A673 (cell line): Measurements from ENCODE around the gene MYOCD. TPM values are rescaled to one million over a fixed set of nuclear protein-coding genes. Genes with fewer than 3 reads are reported as not detected.

Experiments used
- BruUV-seq: library from RNA; stranded (reverse); fragments of 400-500 nt; replicated peaks from 2 replicates; lab custom pipeline; 2021; lab: Mats Ljungman, UMichigan
- CTCF ChIA-PET: fragments of 300-600 bp; sonication (Branson Sonifier 250); formaldehyde crosslinking; loops from one replicate; lab custom pipeline; 2022; ENCODE audit warnings: antibody characterized with exemption; lab: Charles Lee
- POLR2A ChIA-PET: fragments of 300-600 bp; sonication (Branson Sonifier 250); formaldehyde crosslinking; loops from one replicate; lab custom pipeline; 2022; ENCODE audit warnings: antibody characterized with exemption; ENCODE audit not compliant: low non-redundant PET; lab: Charles Lee
- DNase-seq: peaks from one replicate; pipeline ENCODE4 v3.0.0-alpha.2; 2015; ENCODE audit warnings: low spot score
- H3K27ac ChIP-seq: fragments of 200-600 bp; sonication (generic); 2 replicates; pipeline ENCODE4 v1.5.1; 2016; ENCODE audit warnings: mixed run types, low read depth, mild to moderate bottlenecking, mixed read lengths, antibody characterized with exemption, low read length; ENCODE audit not compliant: poor library complexity, severe bottlenecking
- H3K27me3 ChIP-seq: fragments of 200-600 bp; sonication (generic); replicated peaks from 2 replicates; pipeline ENCODE4 v1.6.1; 2017; ENCODE audit warnings: mixed run types, low read depth, mild to moderate bottlenecking, mixed read lengths, antibody characterized with exemption, low read length; ENCODE audit not compliant: insufficient read depth, poor library complexity
- H3K36me3 ChIP-seq: fragments of 200-600 bp; sonication (generic); 2 replicates; pipeline ENCODE4 v1.6.1; 2016; ENCODE audit warnings: mixed run types, mild to moderate bottlenecking, mixed read lengths, antibody characterized with exemption, low read length; ENCODE audit not compliant: insufficient read depth, poor library complexity, severe bottlenecking
- H3K4me1 ChIP-seq: fragments of 200-600 bp; sonication (generic); 2 replicates; pipeline ENCODE4 v1.6.1; 2017; ENCODE audit warnings: mixed run types, mild to moderate bottlenecking, mixed read lengths, antibody characterized with exemption, low read length; ENCODE audit not compliant: insufficient read depth, poor library complexity, severe bottlenecking
- H3K4me3 ChIP-seq: fragments of 200-600 bp; sonication (generic); 2 replicates; pipeline ENCODE4 v1.5.1; 2016; ENCODE audit warnings: low read depth, mixed run types, mild to moderate bottlenecking, mixed read lengths, low read length; ENCODE audit not compliant: poor library complexity, severe bottlenecking
- H3K9me3 ChIP-seq: fragments of 200-600 bp; sonication (generic); 2 replicates; pipeline ENCODE4 v1.6.1; 2016; ENCODE audit warnings: mixed run types, low read depth, mild to moderate bottlenecking, mixed read lengths, antibody characterized with exemption, low read length; ENCODE audit not compliant: poor library complexity, severe bottlenecking
- EZH2 ChIP-seq: fragments of 200-600 bp; sonication (generic); IDR thresholded peaks from 2 replicates; pipeline ENCODE4 v1.6.1; 2017; ENCODE audit warnings: borderline replicate concordance, low read depth, mild to moderate bottlenecking, mixed read lengths, antibody characterized with exemption, low read length; ENCODE audit not compliant: poor library complexity, severe bottlenecking
- intact Hi-C: fragments of 100-400 bp; cut with micrococcal nuclease; formaldehyde crosslinking; loops from one replicate; pipeline ENCODE4 v1.10.0; 2022; ENCODE audit not compliant: unreplicated experiment
- total RNA-seq: library from RNA; stranded (reverse); gene quantifications from 2 replicates; pipeline ENCODE4 v1.2.3, GENCODE V29; 2021
- TF ChIP-seq, protein P1 (sequence below): fragments of 300-800, 200-600 bp; sonication (generic); conservative IDR thresholded peaks from 2 replicates; pipeline ENCODE4 v1.5.1; 2017; ENCODE audit warnings: low read depth, mild to moderate bottlenecking, antibody characterized with exemption, low read length, moderate library complexity, mixed read lengths

Gene MYOCD
- total RNA-seq, 1 experiment from 2014 or later: not detected

- CTCF ChIA-PET: no interaction called here
- H3K4me1 ChIP-seq: no peaks in the 10 kb centered on the region
- BruUV-seq: no TSS peak
- POLR2A ChIA-PET: no interaction called here
- no peaks in the 10 kb centered on the region for H3K9me3 ChIP-seq
- DNase-seq: no peak
- intact Hi-C loops: no loop called here
- no peaks in the 10 kb centered on the region for H3K27me3 ChIP-seq
- no peak overlapping the region for H3K27ac ChIP-seq
- no peak overlapping the region for H3K4me3 ChIP-seq
- TF ChIP-seq EZH2: no peak
- TF ChIP-seq, protein P1, sequence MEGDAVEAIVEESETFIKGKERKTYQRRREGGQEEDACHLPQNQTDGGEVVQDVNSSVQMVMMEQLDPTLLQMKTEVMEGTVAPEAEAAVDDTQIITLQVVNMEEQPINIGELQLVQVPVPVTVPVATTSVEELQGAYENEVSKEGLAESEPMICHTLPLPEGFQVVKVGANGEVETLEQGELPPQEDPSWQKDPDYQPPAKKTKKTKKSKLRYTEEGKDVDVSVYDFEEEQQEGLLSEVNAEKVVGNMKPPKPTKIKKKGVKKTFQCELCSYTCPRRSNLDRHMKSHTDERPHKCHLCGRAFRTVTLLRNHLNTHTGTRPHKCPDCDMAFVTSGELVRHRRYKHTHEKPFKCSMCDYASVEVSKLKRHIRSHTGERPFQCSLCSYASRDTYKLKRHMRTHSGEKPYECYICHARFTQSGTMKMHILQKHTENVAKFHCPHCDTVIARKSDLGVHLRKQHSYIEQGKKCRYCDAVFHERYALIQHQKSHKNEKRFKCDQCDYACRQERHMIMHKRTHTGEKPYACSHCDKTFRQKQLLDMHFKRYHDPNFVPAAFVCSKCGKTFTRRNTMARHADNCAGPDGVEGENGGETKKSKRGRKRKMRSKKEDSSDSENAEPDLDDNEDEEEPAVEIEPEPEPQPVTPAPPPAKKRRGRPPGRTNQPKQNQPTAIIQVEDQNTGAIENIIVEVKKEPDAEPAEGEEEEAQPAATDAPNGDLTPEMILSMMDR: no peak
- no peaks in the 10 kb centered on the region for H3K36me3 ChIP-seq
Measured at GRCh38 chr17:12727881-12728280, 62.2 kb downstream of the MYOCD start.

DNA sequence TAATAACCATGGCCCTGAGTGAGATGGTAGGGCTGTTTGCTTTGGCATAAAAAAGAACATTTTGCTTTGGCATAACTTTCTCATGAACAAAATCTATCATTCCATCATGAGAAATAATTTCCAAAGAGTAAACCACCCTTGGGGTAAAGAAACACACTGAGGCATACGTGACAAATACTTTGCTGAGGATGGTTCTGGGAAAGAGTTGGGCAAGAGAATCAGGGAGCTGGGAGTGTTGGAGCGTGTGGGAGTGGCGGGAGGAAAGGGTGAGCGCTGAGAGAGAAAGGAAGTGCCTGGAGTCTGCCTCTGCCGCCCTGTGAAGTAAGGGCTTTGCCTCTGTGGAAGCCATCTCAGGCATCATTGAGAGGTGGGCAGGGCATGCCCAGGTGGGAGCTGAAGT, 63.4 kb downstream of the MYOCD start:
- Histone ChIP-seq H3K36me3 (no peaks in the 10 kb centered on the region), H3K9me3 (no peaks in the 10 kb centered on the region), H3K4me1 (no peaks in the 10 kb centered on the region), H3K4me3 (no peak overlapping the region), H3K27ac (no peak overlapping the region), H3K27me3 (no peaks in the 10 kb centered on the region)
- no peak for TF ChIP-seq EZH2
- TF ChIP-seq, protein P1: no peak
- no peak for DNase-seq
- ChIA-PET POLR2A (no interaction called here), CTCF (no interaction called here)
- intact Hi-C loops: no loop called here
- no TSS peak for BruUV-seq

DNA sequence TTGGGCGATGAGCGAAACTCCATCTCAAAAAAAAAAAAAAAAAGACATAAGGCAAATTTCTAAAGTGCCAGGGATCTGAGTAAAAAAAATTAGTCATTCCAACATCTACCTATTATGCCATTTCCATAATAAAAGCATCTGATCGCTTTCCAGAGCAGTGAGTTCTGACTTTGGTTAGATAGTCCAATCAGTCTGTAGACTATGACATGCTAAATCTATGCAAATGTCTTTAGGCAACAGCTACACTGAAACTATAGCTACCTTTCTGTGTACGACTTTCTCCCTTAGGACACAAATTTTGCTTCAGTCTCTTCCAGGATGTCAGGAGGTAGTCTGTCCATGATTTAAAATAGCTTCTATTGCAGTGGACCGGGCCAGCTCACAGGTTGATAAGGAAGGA, 64.7 kb downstream of the MYOCD start:
- TF ChIP-seq, protein P1: no peak
- no peak for TF ChIP-seq EZH2
- Histone ChIP-seq H3K36me3 (no peaks in the 10 kb centered on the region), H3K27me3 (no peaks in the 10 kb centered on the region), H3K27ac (no peak overlapping the region), H3K4me3 (no peak overlapping the region), H3K9me3 (no peaks in the 10 kb centered on the region), H3K4me1 (no peaks in the 10 kb centered on the region)
- POLR2A ChIA-PET: no interaction called here
- no peak for DNase-seq
- no TSS peak for BruUV-seq
- CTCF ChIA-PET: no interaction called here
- intact Hi-C loops: no loop called here
